Measurements from ENCODE around the gene TP53RK.

TP53RK gene

GRCh38 chr20:46636514-46636913 is 52.7 kb downstream of the TP53RK start:
- H3K9me3 ChIP-seq (ENCODE audit: control insufficient read depth, insufficient read depth, low read length), result no peaks in the 10 kb centered on the region
- no peak for TF ChIP-seq CTCF (IDR thresholded peaks at IDR 0.05; ENCODE audit: low read depth, low read length, poor library complexity, severe bottlenecking)
- TF ChIP-seq EZH2phosphoT487 (IDR thresholded peaks at IDR 0.05; ENCODE audit: borderline replicate concordance, low read length), result no peak
- H3K27ac ChIP-seq (ENCODE audit: low read depth, low read length), result no peak overlapping the region
- no peaks in the 10 kb centered on the region for H3K79me2 ChIP-seq (ENCODE audit: control insufficient read depth, low read length)
- no peaks in the 10 kb centered on the region for H3K36me3 ChIP-seq (ENCODE audit: control insufficient read depth, low read length)
- H3F3A ChIP-seq (ENCODE audit: control insufficient read depth, insufficient read depth), result no peaks in the 10 kb centered on the region
- H3K27me3 ChIP-seq (ENCODE audit: control insufficient read depth, low read length), result no peaks in the 10 kb centered on the region
- no peaks in the 10 kb centered on the region for H4K20me1 ChIP-seq (ENCODE audit: control insufficient read depth, insufficient read depth, low read depth, low read length)
- H3K4me1 ChIP-seq (ENCODE audit: control insufficient read depth, low read length), result no peaks in the 10 kb centered on the region
- no peak overlapping the region for H3K4me2 ChIP-seq (ENCODE audit: low read length)
- no peak overlapping the region for H3K4me3 ChIP-seq (ENCODE audit: low read length)
- no peaks in the 10 kb centered on the region for H3K9me2 ChIP-seq (replicated peaks; ENCODE audit: control insufficient read depth, low read length)

- H3K4me3 ChIP-seq (ENCODE audit: low read length), result no peak overlapping the region
- no peaks in the 10 kb centered on the region for H3K79me2 ChIP-seq (ENCODE audit: control insufficient read depth, low read length)
- no peak overlapping the region for H3K4me2 ChIP-seq (ENCODE audit: low read length)
- no peak overlapping the region for H3K27ac ChIP-seq (ENCODE audit: low read depth, low read length)
- H3K9me3 ChIP-seq (ENCODE audit: control insufficient read depth, insufficient read depth, low read length), result no peaks in the 10 kb centered on the region
- no peaks in the 10 kb centered on the region for H3K9me2 ChIP-seq (replicated peaks; ENCODE audit: control insufficient read depth, low read length)
- TF ChIP-seq EZH2phosphoT487 (IDR thresholded peaks at IDR 0.05; ENCODE audit: borderline replicate concordance, low read length) (no peak), CTCF (IDR thresholded peaks at IDR 0.05; ENCODE audit: low read depth, low read length, poor library complexity, severe bottlenecking) (no peak)
- H4K20me1 ChIP-seq (ENCODE audit: control insufficient read depth, insufficient read depth, low read depth, low read length), result no peaks in the 10 kb centered on the region
- H3K4me1 ChIP-seq (ENCODE audit: control insufficient read depth, low read length), result no peaks in the 10 kb centered on the region
- no peaks in the 10 kb centered on the region for H3F3A ChIP-seq (ENCODE audit: control insufficient read depth, insufficient read depth)
- no peaks in the 10 kb centered on the region for H3K36me3 ChIP-seq (ENCODE audit: control insufficient read depth, low read length)
- no peaks in the 10 kb centered on the region for H3K27me3 ChIP-seq (ENCODE audit: control insufficient read depth, low read length)
These were observed 53.6 kb downstream of the TP53RK start for GRCh38 chr20:46635514-46636136.

- Histone ChIP-seq H3K9me3 (ENCODE audit: control insufficient read depth, insufficient read depth, low read length) (no peaks in the 10 kb centered on the region), H3K4me1 (ENCODE audit: control insufficient read depth, low read length) (no peaks in the 10 kb centered on the region)
These were observed 54.7 kb downstream of the TP53RK start for GRCh38 chr20:46634528-46634927.

More at GRCh38 chr20:46634528-46634927, 54.7 kb downstream of the TP53RK start:
- no peaks in the 10 kb centered on the region for H3F3A ChIP-seq (ENCODE audit: control insufficient read depth, insufficient read depth)
- H3K27me3 ChIP-seq (ENCODE audit: control insufficient read depth, low read length), result peaks cover 4% of the 10 kb centered on the region
- no peaks in the 10 kb centered on the region for H3K36me3 ChIP-seq (ENCODE audit: control insufficient read depth, low read length)
- H3K9me2 ChIP-seq (replicated peaks; ENCODE audit: control insufficient read depth, low read length), result no peaks in the 10 kb centered on the region
- no peaks in the 10 kb centered on the region for H4K20me1 ChIP-seq (ENCODE audit: control insufficient read depth, insufficient read depth, low read depth, low read length)
- H3K79me2 ChIP-seq (ENCODE audit: control insufficient read depth, low read length), result no peaks in the 10 kb centered on the region
- no peak for TF ChIP-seq EZH2phosphoT487 (IDR thresholded peaks at IDR 0.05; ENCODE audit: borderline replicate concordance, low read length)
- TF ChIP-seq CTCF (IDR thresholded peaks at IDR 0.05; ENCODE audit: low read depth, low read length, poor library complexity, severe bottlenecking), result no peak
- no peak overlapping the region for H3K4me2 ChIP-seq (ENCODE audit: low read length)
- H3K4me3 ChIP-seq (ENCODE audit: low read length), result no peak overlapping the region
- H3K27ac ChIP-seq (ENCODE audit: low read depth, low read length), result no peak overlapping the region

All from DOHH2 (cell line).